Right ventricle myocardium superior (tissue), 1 donor: Measurements from ENCODE around the gene FBXO17. TPM values are rescaled to one million over a fixed set of nuclear protein-coding genes. Genes with fewer than 3 reads are reported as not detected.
"Not testable (repeated sequence)": the region's sequence is repeated elsewhere in the genome, so short reads cannot be mapped to it uniquely, and the experiment has no call there.

Experiments
- ATAC-seq: fragments of 200-7000 bp; cut with Tn5 transposase; one replicate; pipeline ENCODE4 v1.9.1; 2020; ENCODE audit warnings: mild to moderate bottlenecking; ENCODE audit not compliant: poor library complexity
- DNase-seq: peaks from one replicate; pipeline ENCODE4 v3.0.0-alpha.2; 2020
- intact Hi-C: fragments of 100-400 bp; cut with DNase I; formaldehyde crosslinking; loops from one replicate; pipeline ENCODE4 v1.11.2; 2022
- total RNA-seq: library from RNA; stranded (reverse); fragmentation: NEBNext Ultra II Directional; extraction: Animal tissue kit (Norgen Biotek cat#: 25700); gene quantifications from one replicate; pipeline ENCODE4 v1.2.1, GENCODE V29; 2021
- donor health status: DM: no; HTN: yes; CAD: no; lungs with severe emphysema.

FBXO17 gene
- total RNA-seq, 1 donor from 2014 or later, result 1.7 TPM

DNA sequence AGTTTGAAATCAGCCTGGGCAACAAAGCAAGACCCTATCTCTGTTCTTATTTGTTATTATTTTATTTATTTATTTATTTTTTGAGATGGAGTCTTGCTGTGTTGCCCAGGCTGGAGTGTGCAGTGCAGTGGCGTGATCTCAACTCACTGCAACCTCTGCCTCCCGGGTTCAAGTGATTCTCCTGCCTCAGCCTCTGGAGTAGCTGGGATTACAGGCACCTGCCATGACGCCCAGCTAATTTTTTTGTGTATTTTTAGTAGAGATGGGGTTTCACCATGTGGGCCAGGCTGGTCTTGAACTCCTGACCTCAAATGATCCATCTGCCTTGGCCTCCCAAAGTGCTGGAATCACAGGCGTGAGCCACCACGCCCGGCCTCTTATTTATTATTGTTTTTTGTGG, 12.2 kb upstream of the FBXO17 start:
- DNase-seq, intact Hi-C loops, ATAC-seq: not testable (repeated sequence)

- intact Hi-C loops, result no loop called here
- DNase-seq (no peak), ATAC-seq (no peak)
These were observed 9.7 kb upstream of the FBXO17 start for GRCh38 chr19:38985262-38985661.

DNA sequence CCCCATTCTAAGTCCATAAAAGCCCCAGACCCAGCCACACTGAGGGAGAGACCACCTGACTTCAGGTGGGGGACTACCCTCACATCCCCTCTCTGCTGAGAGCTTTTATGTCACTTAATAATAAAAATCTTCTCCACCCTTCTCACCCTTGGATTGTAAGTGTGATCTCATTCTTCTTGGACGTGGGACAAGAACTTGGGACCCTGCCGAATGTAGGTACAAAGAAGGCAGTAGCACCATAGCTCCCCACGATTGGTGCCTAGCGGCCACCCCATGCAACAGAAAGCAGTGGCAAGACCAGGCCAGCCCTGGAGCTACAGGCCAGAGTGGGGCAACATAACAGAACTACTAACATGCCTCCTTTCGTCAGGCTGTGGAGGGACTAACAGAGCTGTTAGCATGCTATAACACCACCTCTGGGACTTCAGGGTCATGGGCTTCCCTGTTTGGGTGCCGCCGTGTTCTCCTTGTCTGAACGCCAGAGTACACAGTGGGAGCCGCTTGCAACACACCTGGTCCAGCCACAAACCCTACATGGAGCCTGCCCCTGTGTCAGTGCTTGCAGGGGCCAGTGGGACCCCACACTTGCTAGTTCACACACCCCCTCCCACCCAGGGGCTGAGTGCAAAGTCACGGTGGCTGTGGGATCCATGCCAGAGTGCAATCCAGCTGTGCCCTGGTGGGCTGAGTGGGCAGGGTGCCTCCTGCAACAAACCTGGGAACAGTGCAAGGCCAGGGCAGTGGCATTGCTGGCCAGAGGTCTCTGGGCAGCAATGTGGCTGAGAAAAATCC, 5.2 kb upstream of the FBXO17 start:
- ATAC-seq (no peak), DNase-seq (no peak)
- intact Hi-C loops, result no loop called here

- intact Hi-C loops, result no loop called here
- DNase-seq (no peak), ATAC-seq (no peak)
These were observed 4.3 kb upstream of the FBXO17 start for GRCh38 chr19:38979812-38980211.

GRCh38 chr19:38978326-38978689, 2.8 kb upstream of the FBXO17 start:
- DNase-seq, result no peak
- intact Hi-C loops, result no loop called here
- no peak for ATAC-seq

DNA sequence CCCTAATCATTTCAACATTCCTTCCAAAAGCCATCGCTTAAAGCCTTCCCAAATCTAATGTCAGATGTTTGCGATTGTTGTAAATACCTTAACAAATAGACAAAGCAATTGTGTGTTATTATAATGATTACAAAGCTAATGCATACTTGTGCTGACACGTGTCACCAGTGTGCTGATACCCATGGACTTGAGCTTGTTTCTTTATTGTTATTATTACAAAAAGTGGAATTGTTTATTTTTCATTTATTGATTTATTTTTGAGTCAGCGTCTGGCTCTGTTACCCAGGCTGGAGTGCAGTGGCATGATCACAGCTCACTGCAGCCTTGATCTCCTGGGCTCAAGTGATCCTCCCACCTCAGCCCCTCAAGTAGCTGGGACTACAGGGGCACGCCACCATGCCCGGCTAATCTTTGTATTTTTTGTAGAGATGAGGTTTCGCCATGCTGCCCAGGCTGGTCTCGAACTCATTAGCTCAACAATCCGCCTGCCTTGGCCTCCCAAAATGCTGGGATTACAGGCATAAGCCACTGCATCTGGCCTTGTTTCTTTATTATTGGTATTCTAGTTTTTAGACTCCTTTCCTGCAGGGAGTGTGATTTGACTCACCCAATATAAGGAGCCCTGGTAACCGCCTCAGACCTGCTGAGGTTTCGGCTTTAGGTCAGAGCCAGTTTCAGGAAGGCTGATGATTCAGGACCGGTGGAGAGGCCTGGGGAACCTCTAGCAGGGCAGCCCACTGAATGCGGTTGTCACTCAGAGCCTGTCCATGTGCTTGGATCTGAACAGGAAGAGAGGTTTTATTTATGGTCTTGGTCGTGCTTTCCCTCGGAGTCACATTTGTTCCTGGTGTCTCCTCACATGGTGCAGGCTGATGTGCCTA, 2.1 kb upstream of the FBXO17 start:
- ATAC-seq (no peak), DNase-seq (no peak)
- intact Hi-C loops, result no loop called here

GRCh38 chr19:38975861-38976271, 324 bp upstream of the FBXO17 start:
- no peak for DNase-seq
- intact Hi-C loops, result no loop called here
- ATAC-seq, result peak; percentile 55

GRCh38 chr19:38974624-38975213, 823 bp downstream of the FBXO17 start:
- DNase-seq (no peak), ATAC-seq (no peak)
- intact Hi-C loops, result no loop called here

DNA sequence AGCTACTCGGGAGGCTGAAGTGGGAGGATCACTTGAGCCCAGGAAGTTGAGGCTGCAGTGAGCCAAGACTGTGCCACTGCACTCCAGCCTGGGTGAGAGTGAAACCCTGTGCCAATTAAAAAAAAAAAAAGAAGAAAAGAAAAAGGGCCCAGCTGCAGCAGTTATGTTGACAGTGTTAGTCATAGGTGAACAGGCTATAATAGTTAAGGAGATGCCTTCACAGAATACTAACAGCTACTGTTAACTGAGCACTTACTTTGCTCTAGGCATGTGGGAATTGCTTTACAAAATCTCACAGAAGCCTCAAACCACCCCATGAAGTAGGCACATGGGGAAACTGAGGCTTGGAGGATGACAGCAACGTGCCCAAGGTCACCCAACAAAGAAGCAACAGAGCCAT, 3.9 kb downstream of the FBXO17 start:
- DNase-seq (no peak), ATAC-seq (no peak)
- intact Hi-C loops, result no loop called here

GRCh38 chr19:38970664-38971532, 4.6 kb downstream of the FBXO17 start:
- intact Hi-C loops, result no loop called here
- no peak for DNase-seq
- no peak for ATAC-seq

- ATAC-seq, DNase-seq, intact Hi-C loops: not testable (repeated sequence)
These were observed 9.4 kb downstream of the FBXO17 start for GRCh38 chr19:38966149-38966548.

GRCh38 chr19:38964738-38965137, 10.8 kb downstream of the FBXO17 start:
- no peak for DNase-seq
- ATAC-seq, result no peak
- intact Hi-C loops, result no loop called here

DNA sequence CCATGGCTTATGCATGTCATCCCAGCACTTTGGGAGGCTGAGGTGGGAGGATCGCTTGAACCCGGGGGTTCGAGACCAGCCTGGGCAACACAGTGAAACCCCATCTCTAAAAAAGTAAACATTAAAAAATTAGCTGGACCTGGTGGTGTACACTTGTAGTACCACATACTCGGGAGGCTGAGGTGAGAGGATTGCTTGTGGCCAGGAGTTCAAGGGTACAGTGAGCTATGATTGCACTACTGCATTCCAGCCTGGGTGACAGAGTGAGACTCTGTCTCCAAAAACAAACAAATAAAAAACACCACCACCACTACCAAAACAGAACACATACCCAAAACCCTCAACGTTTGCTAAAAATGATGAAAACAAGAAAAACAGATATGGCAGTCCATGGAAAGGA, 15.9 kb downstream of the FBXO17 start:
- DNase-seq (no peak), ATAC-seq (no peak)
- intact Hi-C loops, result no loop called here

DNA sequence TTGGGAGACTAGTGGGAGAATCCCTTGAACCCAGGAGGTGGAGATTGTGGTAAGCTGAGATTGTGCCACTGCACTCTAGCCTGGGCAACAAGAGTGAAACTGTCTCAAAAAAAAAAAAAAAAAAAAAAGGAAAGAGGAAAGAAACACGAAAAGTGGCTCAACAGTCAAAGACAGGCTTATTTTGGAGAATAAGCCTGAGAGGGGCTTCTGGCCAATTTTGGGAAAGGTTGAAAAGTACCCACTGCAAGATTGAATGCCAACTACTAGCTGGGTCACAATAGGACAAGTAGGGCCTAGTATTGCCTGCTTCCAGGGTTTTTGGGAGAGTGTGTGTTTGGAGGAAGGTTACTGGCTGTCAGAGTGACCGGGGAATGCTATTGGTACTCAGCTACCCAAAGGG, 17.2 kb downstream of the FBXO17 start:
- intact Hi-C loops, result no loop called here
- DNase-seq (no peak), ATAC-seq (no peak)

- intact Hi-C loops, result no loop called here
- ATAC-seq, result no peak
- no peak for DNase-seq
These were observed 19.3 kb downstream of the FBXO17 start for GRCh38 chr19:38956264-38956663.

- DNase-seq, result no peak
- intact Hi-C loops, result loop anchor here (5.0 kb wide), 1 partner anchor 411 kb away; no protein-coding TSS in a partner anchor
- ATAC-seq, result no peak
These were observed 21.9 kb downstream of the FBXO17 start for GRCh38 chr19:38953677-38954076.

DNA sequence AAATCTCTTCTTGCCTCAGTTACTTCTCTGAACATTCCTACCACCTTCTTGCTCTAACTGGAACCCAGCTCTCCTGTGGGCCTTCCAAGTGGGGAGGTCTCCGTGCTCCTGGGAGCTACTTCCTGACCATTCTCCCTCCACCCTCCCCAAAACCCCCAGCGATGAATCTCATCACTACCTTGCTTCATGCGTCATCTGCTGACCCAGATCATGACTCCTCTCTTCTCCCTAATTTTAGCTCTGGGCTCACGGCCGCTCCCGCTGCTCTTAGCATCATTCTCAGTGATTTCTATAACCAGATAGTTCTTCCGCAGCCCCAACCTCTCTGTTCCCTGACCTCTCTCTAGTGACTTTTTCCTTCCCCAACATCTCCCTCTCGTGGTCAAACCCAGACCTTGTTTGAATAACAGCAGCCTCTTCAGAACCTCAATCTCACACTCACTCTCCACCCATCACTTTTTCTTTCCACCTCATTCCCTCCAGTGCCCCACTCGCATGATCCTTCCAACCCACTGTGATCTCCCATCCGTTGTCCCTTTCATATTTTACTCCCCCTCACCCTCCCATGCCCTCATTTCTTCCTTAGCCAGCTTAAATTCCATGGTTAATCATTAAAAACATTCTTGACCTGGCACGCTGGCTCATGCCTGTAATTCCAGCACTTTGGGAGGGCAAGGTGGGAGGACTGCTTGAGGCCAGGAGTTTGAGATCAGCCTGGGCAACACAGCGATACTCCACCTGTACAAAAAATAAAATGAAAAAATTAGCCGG, 23.0 kb downstream of the FBXO17 start:
- DNase-seq, result no peak
- ATAC-seq, result peak; percentile 49
- intact Hi-C loops, result loop anchor here (5.0 kb wide), 1 partner anchor 410 kb away; no protein-coding TSS in a partner anchor

- ATAC-seq, result no peak
- intact Hi-C loops, result loop anchor here (5.0 kb wide), 1 partner anchor 409 kb away; no protein-coding TSS in a partner anchor
- DNase-seq, result no peak
These were observed 24.4 kb downstream of the FBXO17 start for GRCh38 chr19:38951187-38951586.
